WTC11 (cell line): ENCODE results near the gene LHX3. TPM values are rescaled to one million over a fixed set of nuclear protein-coding genes. Genes with fewer than 3 reads are reported as not detected.

ENCODE experiments used
- ATAC-seq: fragments of 200-7000 bp; cut with Tn5 transposase; 2 replicates; pipeline ENCODE4 v1.10.0; 2021; ENCODE audit warnings: mild to moderate bottlenecking, moderate library complexity
- CTCF ChIA-PET: fragments of 300-600 bp; sonication (Branson Sonifier 250); formaldehyde crosslinking; loops from one replicate; lab custom pipeline; 2021; ENCODE audit warnings: antibody characterized with exemption; lab: Charles Lee
- POLR2A ChIA-PET: fragments of 350-600 bp; sonication (Branson Sonifier 250); formaldehyde crosslinking; loops from one replicate; lab custom pipeline; 2021; ENCODE audit warnings: antibody characterized with exemption; lab: Charles Lee
- DNase-seq: peaks from one replicate; pipeline ENCODE4 v3.0.0; 2021; ENCODE audit warnings: low spot score
- H3K27ac Mint-ChIP-seq: 2 replicates; pipeline ENCODE4 v1.8.0; 2021; ENCODE audit warnings: mixed read lengths
- H3K27me3 Mint-ChIP-seq: 2 replicates; pipeline ENCODE4 v1.8.0; 2021; ENCODE audit warnings: low read depth, mild to moderate bottlenecking, moderate library complexity, mixed read lengths
- H3K36me3 Mint-ChIP-seq: 2 replicates; pipeline ENCODE4 v1.8.0; 2021; ENCODE audit warnings: mixed read lengths
- H3K4me1 Mint-ChIP-seq: 2 replicates; pipeline ENCODE4 v1.8.0; 2022; ENCODE audit warnings: mixed read lengths
- H3K4me3 Mint-ChIP-seq: 2 replicates; pipeline ENCODE4 v1.8.0; 2021; ENCODE audit warnings: mild to moderate bottlenecking, moderate library complexity, mixed read lengths
- H3K9me3 Mint-ChIP-seq: 2 replicates; pipeline ENCODE4 v1.8.0; 2021; ENCODE audit warnings: mixed read lengths
- ELF4 ChIP-seq: sonication (generic); formaldehyde crosslinking; IDR thresholded peaks from 2 replicates; pipeline ENCODE4 v1.8.1; 2022; ENCODE audit warnings: low read depth, mild to moderate bottlenecking, moderate library complexity, missing genetic modification reagents
- ETV6 ChIP-seq: sonication (generic); formaldehyde crosslinking; IDR thresholded peaks from 2 replicates; pipeline ENCODE4 v1.8.1; 2022; ENCODE audit warnings: mild to moderate bottlenecking, missing genetic modification reagents
- FOXK1 ChIP-seq: sonication (generic); formaldehyde crosslinking; IDR thresholded peaks from 2 replicates; pipeline ENCODE4 v1.8.0; 2022; ENCODE audit warnings: mild to moderate bottlenecking, moderate library complexity, missing genetic modification reagents
- GABPB1 ChIP-seq: sonication (generic); formaldehyde crosslinking; IDR thresholded peaks from 2 replicates; pipeline ENCODE4 v1.8.1; 2023; ENCODE audit warnings: mild to moderate bottlenecking, missing genetic modification reagents
- IRF2 ChIP-seq: sonication (generic); formaldehyde crosslinking; IDR thresholded peaks from 2 replicates; pipeline ENCODE4 v1.8.0; 2022; ENCODE audit warnings: low read depth, missing genetic modification reagents, borderline replicate concordance
- MXD4 ChIP-seq: fragments of 250-450 bp; sonication (Bioruptor Pico); IDR thresholded peaks from 2 replicates; pipeline ENCODE4 v1.8.0; 2021; ENCODE audit warnings: mild to moderate bottlenecking, moderate library complexity, borderline replicate concordance
- MYBL2 ChIP-seq: sonication (generic); formaldehyde crosslinking; IDR thresholded peaks from 2 replicates; pipeline ENCODE4 v1.8.1; 2023; ENCODE audit warnings: mild to moderate bottlenecking, moderate library complexity, missing genetic modification reagents
- NFE2L1 ChIP-seq: sonication (generic); formaldehyde crosslinking; IDR thresholded peaks from 2 replicates; pipeline ENCODE4 v1.8.1; 2023; ENCODE audit warnings: missing genetic modification reagents
- NFYB ChIP-seq: sonication (generic); formaldehyde crosslinking; conservative IDR thresholded peaks from 2 replicates; pipeline ENCODE4 v1.8.0; 2022; ENCODE audit warnings: low read depth, missing genetic modification reagents
- PRDM15 ChIP-seq: sonication (generic); formaldehyde crosslinking; IDR thresholded peaks from 2 replicates; pipeline ENCODE4 v1.8.0; 2022; ENCODE audit warnings: missing genetic modification reagents
- PRRX2 ChIP-seq: fragments of 250-450 bp; sonication (Bioruptor Pico); IDR thresholded peaks from 2 replicates; pipeline ENCODE4 v1.8.0; 2021; ENCODE audit warnings: mild to moderate bottlenecking
- SOX15 ChIP-seq: fragments of 250-450 bp; sonication (Bioruptor Pico); IDR thresholded peaks from 2 replicates; pipeline ENCODE4 v1.9.0; 2021; ENCODE audit warnings: mild to moderate bottlenecking
- ZBTB21 ChIP-seq: sonication (generic); formaldehyde crosslinking; IDR thresholded peaks from 2 replicates; pipeline ENCODE4 v1.8.1; 2023; ENCODE audit warnings: mild to moderate bottlenecking, missing genetic modification reagents, borderline replicate concordance
- ZSCAN18 ChIP-seq: fragments of 250-450 bp; sonication (Bioruptor Pico); IDR thresholded peaks from 2 replicates; pipeline ENCODE4 v2.1.2; 2022; ENCODE audit warnings: mild to moderate bottlenecking, moderate library complexity
- total RNA-seq: library from RNA; stranded (reverse); gene quantifications from 3 replicates; pipeline ENCODE4 v1.2.3, GENCODE V29; 2021
- TF ChIP-seq, protein P1 (sequence below): sonication (generic); formaldehyde crosslinking; IDR thresholded peaks from 2 replicates; pipeline ENCODE4 v1.8.1; 2023; ENCODE audit warnings: mild to moderate bottlenecking, missing genetic modification reagents, moderate library complexity
- TF ChIP-seq, protein P2 (sequence below): sonication (generic); formaldehyde crosslinking; IDR thresholded peaks from 2 replicates; pipeline ENCODE4 v1.8.1; 2022; ENCODE audit warnings: missing genetic modification reagents, borderline replicate concordance
- TF ChIP-seq, protein P3 (sequence below): sonication (generic); formaldehyde crosslinking; IDR thresholded peaks from 2 replicates; pipeline ENCODE4 v1.8.1; 2023; ENCODE audit warnings: mild to moderate bottlenecking, moderate library complexity, missing genetic modification reagents

The LHX3 gene
- total RNA-seq, 1 experiment from 2014 or later, result not detected

- TF ChIP-seq SOX15 (CRISPR knock-in tag) (no peak), PRRX2 (no peak), IRF2 (CRISPR knock-in tag) (no peak), FOXK1 (no peak), PRDM15 (CRISPR knock-in tag) (no peak), MYBL2 (CRISPR knock-in tag) (no peak), ZSCAN18 (CRISPR knock-in tag) (no peak)
- TF ChIP-seq, protein P1, sequence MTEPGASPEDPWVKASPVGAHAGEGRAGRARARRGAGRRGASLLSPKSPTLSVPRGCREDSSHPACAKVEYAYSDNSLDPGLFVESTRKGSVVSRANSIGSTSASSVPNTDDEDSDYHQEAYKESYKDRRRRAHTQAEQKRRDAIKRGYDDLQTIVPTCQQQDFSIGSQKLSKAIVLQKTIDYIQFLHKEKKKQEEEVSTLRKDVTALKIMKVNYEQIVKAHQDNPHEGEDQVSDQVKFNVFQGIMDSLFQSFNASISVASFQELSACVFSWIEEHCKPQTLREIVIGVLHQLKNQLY (CRISPR knock-in tag), result no peak
- TF ChIP-seq, all 79 proteins: peak for 0
Observed at GRCh38 chr9:136159851-136160250, 45.1 kb downstream of the LHX3 start (continued).

DNA sequence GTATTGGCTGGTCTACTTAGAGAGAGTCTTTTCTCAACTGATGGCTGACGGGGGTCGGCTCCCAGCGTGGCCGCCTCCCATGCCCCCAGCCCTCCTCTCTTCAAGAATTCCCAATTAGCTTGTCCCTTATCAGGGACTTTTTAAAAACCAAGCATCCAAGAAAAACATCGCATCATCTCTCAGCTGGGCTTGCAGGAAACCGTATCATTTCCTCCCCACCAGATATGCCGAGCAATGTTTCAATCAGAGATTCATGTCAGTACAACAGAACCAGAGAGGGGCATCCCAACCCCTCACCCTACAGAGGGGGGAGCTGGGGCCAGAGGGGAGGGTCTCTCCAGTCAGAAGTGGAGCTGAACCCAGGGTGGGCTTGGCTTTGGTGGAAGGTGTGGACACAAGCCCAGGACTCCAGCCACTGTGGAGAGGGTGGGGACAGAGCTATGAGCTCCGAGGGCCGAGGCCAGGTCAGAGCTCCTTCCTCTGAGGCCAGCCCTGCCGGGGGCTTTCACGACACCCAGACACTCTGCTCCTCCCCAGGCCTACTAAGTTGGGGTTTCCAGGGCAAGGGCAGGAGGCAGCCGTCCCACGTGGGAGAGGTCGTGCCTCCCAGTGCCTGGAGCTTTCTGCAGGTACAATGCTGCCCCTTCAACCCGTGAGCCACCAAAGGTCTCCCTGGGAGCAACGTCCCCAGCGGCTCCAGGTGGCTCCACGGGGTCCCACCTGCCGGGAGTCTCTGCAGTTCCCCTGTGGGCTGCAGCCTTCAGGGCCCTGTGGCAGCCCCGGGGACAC is 47.3 kb downstream of the LHX3 start:
- no peak overlapping the region for H3K4me3 Mint-ChIP-seq
- ATAC-seq, result no peak
- CTCF ChIA-PET, result interaction anchor here (0.6 to 2.4 kb wide), 4 partner anchors 13 to 109 kb away, joined by 3 to 12 read pairs (median 6); no protein-coding TSS in a partner anchor

More for the DNA sequence above, 47.3 kb downstream of the LHX3 start:
- H3K27ac Mint-ChIP-seq, result no peak overlapping the region
- TF ChIP-seq, protein P2, sequence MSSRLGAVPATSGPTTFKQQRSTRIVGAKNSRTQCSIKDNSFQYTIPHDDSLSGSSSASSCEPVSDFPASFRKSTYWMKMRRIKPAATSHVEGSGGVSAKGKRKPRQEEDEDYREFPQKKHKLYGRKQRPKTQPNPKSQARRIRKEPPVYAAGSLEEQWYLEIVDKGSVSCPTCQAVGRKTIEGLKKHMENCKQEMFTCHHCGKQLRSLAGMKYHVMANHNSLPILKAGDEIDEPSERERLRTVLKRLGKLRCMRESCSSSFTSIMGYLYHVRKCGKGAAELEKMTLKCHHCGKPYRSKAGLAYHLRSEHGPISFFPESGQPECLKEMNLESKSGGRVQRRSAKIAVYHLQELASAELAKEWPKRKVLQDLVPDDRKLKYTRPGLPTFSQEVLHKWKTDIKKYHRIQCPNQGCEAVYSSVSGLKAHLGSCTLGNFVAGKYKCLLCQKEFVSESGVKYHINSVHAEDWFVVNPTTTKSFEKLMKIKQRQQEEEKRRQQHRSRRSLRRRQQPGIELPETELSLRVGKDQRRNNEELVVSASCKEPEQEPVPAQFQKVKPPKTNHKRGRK (CRISPR knock-in tag), result no peak
- TF ChIP-seq, protein P3, sequence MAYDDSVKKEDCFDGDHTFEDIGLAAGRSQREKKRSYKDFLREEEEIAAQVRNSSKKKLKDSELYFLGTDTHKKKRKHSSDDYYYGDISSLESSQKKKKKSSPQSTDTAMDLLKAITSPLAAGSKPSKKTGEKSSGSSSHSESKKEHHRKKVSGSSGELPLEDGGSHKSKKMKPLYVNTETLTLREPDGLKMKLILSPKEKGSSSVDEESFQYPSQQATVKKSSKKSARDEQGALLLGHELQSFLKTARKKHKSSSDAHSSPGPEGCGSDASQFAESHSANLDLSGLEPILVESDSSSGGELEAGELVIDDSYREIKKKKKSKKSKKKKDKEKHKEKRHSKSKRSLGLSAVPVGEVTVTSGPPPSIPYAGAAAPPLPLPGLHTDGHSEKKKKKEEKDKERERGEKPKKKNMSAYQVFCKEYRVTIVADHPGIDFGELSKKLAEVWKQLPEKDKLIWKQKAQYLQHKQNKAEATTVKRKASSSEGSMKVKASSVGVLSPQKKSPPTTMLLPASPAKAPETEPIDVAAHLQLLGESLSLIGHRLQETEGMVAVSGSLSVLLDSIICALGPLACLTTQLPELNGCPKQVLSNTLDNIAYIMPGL (CRISPR knock-in tag), result no peak
- no peak for TF ChIP-seq ELF4 (CRISPR knock-in tag)
- TF ChIP-seq NFE2L1 (CRISPR knock-in tag), result no peak
- no peak for TF ChIP-seq MXD4
- TF ChIP-seq NFYB (CRISPR knock-in tag), result no peak
- no peak for TF ChIP-seq GABPB1 (CRISPR knock-in tag)
- no peak for TF ChIP-seq ETV6 (CRISPR knock-in tag)
- TF ChIP-seq ZBTB21, result no peak
- TF ChIP-seq, all 79 proteins: peak for 0
- POLR2A ChIA-PET, result no interaction called here
- Mint-ChIP-seq H3K27me3 (peaks cover under 1% of the 10 kb centered on the region; the same call in 1 of the 2 replicates), H3K4me1 (peaks cover 10% of the 10 kb centered on the region), H3K9me3 (no peaks in the 10 kb centered on the region), H3K36me3 (no peaks in the 10 kb centered on the region)
- peak; percentile 10 for DNase-seq
